ENCODE measurements around the gene WDR7.
A peak's percentile ranks its signal among the peaks of the same experiment; 100 is the strongest.

The WDR7 gene

GRCh38 chr18:56643381-56643780 is 7.8 kb upstream of the WDR7 start:
- TF ChIP-seq, protein P1, sequence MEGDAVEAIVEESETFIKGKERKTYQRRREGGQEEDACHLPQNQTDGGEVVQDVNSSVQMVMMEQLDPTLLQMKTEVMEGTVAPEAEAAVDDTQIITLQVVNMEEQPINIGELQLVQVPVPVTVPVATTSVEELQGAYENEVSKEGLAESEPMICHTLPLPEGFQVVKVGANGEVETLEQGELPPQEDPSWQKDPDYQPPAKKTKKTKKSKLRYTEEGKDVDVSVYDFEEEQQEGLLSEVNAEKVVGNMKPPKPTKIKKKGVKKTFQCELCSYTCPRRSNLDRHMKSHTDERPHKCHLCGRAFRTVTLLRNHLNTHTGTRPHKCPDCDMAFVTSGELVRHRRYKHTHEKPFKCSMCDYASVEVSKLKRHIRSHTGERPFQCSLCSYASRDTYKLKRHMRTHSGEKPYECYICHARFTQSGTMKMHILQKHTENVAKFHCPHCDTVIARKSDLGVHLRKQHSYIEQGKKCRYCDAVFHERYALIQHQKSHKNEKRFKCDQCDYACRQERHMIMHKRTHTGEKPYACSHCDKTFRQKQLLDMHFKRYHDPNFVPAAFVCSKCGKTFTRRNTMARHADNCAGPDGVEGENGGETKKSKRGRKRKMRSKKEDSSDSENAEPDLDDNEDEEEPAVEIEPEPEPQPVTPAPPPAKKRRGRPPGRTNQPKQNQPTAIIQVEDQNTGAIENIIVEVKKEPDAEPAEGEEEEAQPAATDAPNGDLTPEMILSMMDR (conservative IDR thresholded peaks at IDR 0.05; ENCODE audit: low read depth, low read length): no peak
- DNase-seq (ENCODE audit: low read depth): no peak
- no peak overlapping the region for H3K4me3 ChIP-seq (ENCODE audit: low read depth, low read length)

- peak; percentile 33 for DNase-seq (ENCODE audit: low read depth)
- TF ChIP-seq, protein P1 (conservative IDR thresholded peaks at IDR 0.05; ENCODE audit: low read depth, low read length): peak; percentile 58
- H3K4me3 ChIP-seq (ENCODE audit: low read depth, low read length): no peak overlapping the region
Measured at GRCh38 chr18:56645415-56646016, 5.6 kb upstream of the WDR7 start.

- DNase-seq (ENCODE audit: low read depth): no peak
- no peak overlapping the region for H3K4me3 ChIP-seq (ENCODE audit: low read depth, low read length)
- TF ChIP-seq, protein P1 (conservative IDR thresholded peaks at IDR 0.05; ENCODE audit: low read depth, low read length): no peak
Measured at GRCh38 chr18:56647071-56647470, 4.1 kb upstream of the WDR7 start.

GRCh38 chr18:56647951-56648893 is 2.9 kb upstream of the WDR7 start:
- TF ChIP-seq, protein P1 (conservative IDR thresholded peaks at IDR 0.05; ENCODE audit: low read depth, low read length): no peak
- no peak for DNase-seq (ENCODE audit: low read depth)
- no peak overlapping the region for H3K4me3 ChIP-seq (ENCODE audit: low read depth, low read length)

- TF ChIP-seq, protein P1 (conservative IDR thresholded peaks at IDR 0.05; ENCODE audit: low read depth, low read length): no peak
- H3K4me3 ChIP-seq (ENCODE audit: low read depth, low read length): no peak overlapping the region
- DNase-seq (ENCODE audit: low read depth): peak; percentile 84
Measured at GRCh38 chr18:56649996-56650395, 1.2 kb upstream of the WDR7 start.

DNA sequence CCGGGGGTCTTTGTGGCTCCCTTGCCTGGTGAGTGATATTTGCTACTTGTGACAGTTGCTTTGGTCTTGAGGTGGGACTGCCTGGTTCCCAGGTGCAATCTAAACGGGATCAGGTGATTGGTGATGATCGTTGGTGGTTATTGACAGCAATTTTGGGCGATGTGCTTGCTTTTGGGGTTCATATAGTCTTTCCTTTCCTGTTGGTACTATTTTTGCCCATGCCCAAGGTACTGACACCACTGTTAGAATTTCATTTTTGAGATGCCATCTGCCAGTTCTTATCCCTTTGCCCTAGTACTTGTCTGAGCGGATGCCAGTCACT is 573 bp downstream of the WDR7 start:
- TF ChIP-seq, protein P1 (conservative IDR thresholded peaks at IDR 0.05; ENCODE audit: low read depth, low read length): no peak
- peak overlapping the region; percentile 77 for H3K4me3 ChIP-seq (ENCODE audit: low read depth, low read length)
- DNase-seq (ENCODE audit: low read depth): no peak

Data from choroid plexus epithelial cell (primary cell).